Skeletal muscle tissue (tissue), 4 donors: Measurements from ENCODE around the gene RPS6KC1. TPM values are rescaled to one million over a fixed set of nuclear protein-coding genes. Genes with fewer than 3 reads are reported as not detected.

Source experiments
- H3K27ac ChIP-seq: one replicate; pipeline ENCODE4 v1.7.0; 2013; ENCODE audit warnings: mild to moderate bottlenecking, low read depth, low read length, inconsistent platforms
- H3K27me3 ChIP-seq, 3 donors: one replicate each; pipeline ENCODE4 v1.7.0; 2013; ENCODE audit warnings: low read length in 3 of 3; ENCODE audit not compliant: control insufficient read depth in 3 of 3, insufficient read depth in 3 of 3
- H3K36me3 ChIP-seq, 3 donors: one replicate each; pipeline ENCODE4 v1.7.0; 2013; ENCODE audit warnings: low read length in 3 of 3; ENCODE audit not compliant: control insufficient read depth in 3 of 3, insufficient read depth in 3 of 3
- H3K4me1 ChIP-seq, 3 donors: one replicate each; pipeline ENCODE4 v1.7.0; 2013; ENCODE audit warnings: low read length in 3 of 3, mild to moderate bottlenecking in 3 of 3; ENCODE audit not compliant: control insufficient read depth in 3 of 3, insufficient read depth in 3 of 3
- H3K4me3 ChIP-seq, 3 donors: one replicate each; pipeline ENCODE4 v1.7.0; 2013; ENCODE audit warnings: low read length in 3 of 3
- H3K9ac ChIP-seq, 3 donors: one replicate each; pipeline ENCODE4 v1.7.0; 2013; ENCODE audit warnings: low read length in 3 of 3, mild to moderate bottlenecking in 3 of 3, moderate library complexity in 2 of 3, low read depth in 1 of 3
- H3K9me3 ChIP-seq, 3 donors: one replicate each; pipeline ENCODE4 v1.7.0; 2013; ENCODE audit warnings: low read length in 3 of 3; ENCODE audit not compliant: control insufficient read depth in 3 of 3
- total RNA-seq: library from RNA; depleted of rRNA; stranded (reverse); fragments of >200 nt; gene quantifications from one replicate; pipeline ENCODE4 v1.2.3, GENCODE V29; 2014
- donor health status: Osteomylitis.

The RPS6KC1 gene
- total RNA-seq, 1 donor from 2014 or later: 38.1 TPM

DNA sequence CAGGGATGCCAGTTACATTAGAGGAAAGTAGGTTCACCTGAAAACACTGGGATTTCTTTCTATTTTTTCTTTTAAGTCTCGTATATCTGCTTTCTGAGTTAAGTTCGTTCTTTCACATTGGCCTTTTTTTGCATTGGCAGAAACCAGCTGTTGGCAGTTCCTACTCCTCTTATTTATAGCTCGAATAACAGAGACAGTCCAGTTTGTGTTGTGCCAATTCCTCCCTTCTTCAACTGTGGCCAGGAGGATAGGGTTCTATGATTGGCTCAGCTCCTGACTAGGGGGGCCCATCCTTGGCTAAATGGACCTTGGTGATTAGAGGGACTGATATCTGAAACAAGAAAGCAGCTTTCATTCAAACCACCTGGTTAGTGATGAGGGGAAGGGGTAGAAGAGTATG lies 115.8 kb downstream of the RPS6KC1 start:
- H3K27me3 ChIP-seq: no peaks in the 10 kb centered on the region
- peak overlapping the region in 1 of 3 donors; percentile 5 for H3K4me3 ChIP-seq
- H3K27ac ChIP-seq: no peak overlapping the region
- no peaks in the 10 kb centered on the region for H3K36me3 ChIP-seq
- H3K9ac ChIP-seq: no peak overlapping the region
- no peaks in the 10 kb centered on the region for H3K9me3 ChIP-seq
- H3K4me1 ChIP-seq: no peaks in the 10 kb centered on the region

DNA sequence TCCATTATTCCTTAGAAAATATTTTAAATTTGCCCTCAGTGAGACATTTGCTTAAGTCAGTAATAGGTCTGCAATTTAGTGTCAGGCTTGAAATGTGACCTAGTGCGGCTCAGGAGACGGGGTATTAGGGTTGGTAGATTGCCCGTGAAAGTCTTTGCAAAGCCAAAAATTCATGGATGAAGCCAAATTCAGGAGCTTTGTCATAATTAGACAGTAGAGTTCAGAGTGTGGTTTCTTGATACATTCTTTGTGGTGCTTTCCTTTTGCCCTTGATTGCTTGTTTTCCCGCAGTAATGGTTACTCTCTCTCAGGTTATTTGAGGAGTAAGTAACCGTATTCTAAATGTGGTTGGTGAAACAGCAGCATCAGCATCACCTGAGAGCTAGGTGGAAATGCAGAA lies 120.7 kb downstream of the RPS6KC1 start:
- peaks cover 0 to 11% (median 0%) of the 10 kb centered on the region in 3 donors for H3K36me3 ChIP-seq
- no peak overlapping the region for H3K4me3 ChIP-seq
- no peak overlapping the region for H3K9ac ChIP-seq
- H3K27ac ChIP-seq: no peak overlapping the region
- H3K9me3 ChIP-seq: no peaks in the 10 kb centered on the region
- H3K4me1 ChIP-seq: no peaks in the 10 kb centered on the region
- H3K27me3 ChIP-seq: no peaks in the 10 kb centered on the region

DNA sequence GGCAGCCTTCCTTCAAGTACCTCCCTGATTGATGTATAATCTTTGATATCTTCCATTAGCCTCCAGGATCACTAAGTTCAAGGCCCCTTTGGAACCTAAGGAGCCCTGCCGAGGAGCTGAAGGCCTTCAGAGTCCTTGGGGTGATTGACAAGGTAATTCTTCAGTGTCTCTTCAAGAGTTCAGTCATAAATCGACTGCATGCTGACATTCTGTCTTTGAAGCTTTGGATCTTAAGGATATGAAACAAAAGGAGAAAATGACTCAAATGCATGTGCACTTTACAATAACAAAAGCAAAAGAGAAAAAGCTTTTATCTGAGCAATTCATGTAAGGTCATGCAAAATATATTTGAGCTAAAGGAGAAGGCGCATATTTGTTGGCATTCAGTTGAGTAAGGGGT lies 125.3 kb downstream of the RPS6KC1 start:
- no peak overlapping the region for H3K27ac ChIP-seq
- no peaks in the 10 kb centered on the region for H3K9me3 ChIP-seq
- no peaks in the 10 kb centered on the region for H3K27me3 ChIP-seq
- H3K9ac ChIP-seq: no peak overlapping the region
- no peak overlapping the region for H3K4me3 ChIP-seq
- no peaks in the 10 kb centered on the region for H3K4me1 ChIP-seq
- peaks cover 0 to 13% (median 0%) of the 10 kb centered on the region in 3 donors for H3K36me3 ChIP-seq

DNA sequence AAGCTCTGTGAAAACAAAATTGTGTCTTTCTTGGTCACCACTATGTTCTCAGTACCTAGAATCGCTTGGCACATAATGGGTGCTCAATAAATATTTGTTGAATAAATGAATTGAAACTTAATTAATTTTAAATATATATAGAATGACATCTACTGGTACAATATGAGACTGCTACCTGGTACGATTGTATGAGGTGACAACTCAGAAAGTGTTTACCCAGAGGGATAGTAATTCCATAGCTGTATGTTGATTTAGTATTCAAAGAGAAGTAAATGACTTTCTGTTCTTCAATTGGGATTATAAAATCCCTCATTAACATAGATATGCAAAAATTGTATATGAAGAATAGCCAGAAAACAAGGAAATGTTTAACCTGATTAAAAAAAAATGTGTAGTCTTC lies 128.7 kb downstream of the RPS6KC1 start:
- Histone ChIP-seq H3K27ac (no peak overlapping the region), H3K9me3 (no peaks in the 10 kb centered on the region), H3K4me3 (no peak overlapping the region), H3K9ac (no peak overlapping the region), H3K4me1 (no peaks in the 10 kb centered on the region), H3K36me3 (peaks cover 0 to 6% (median 0%) of the 10 kb centered on the region in 3 donors), H3K27me3 (no peaks in the 10 kb centered on the region)

DNA sequence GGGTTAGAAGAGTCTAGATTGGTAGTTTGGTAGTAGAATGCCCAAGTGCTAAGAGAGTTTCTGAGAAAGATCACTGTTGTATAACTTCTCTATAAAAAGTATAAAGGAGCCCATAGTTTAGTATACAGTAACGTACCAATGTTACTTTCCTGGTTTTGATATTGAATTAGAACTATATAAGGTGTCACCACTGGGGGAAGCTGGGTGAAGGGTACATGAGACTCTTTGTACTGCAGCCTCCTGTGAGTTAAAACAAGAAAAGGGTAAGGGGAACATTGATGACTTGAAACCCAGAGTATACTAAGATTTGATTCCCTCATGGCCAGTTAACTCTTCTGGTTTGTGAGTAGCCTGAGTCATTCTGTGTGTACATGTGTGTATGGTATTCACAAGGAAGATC lies 129.8 kb downstream of the RPS6KC1 start:
- Histone ChIP-seq H3K36me3 (peaks cover 0 to 6% (median 0%) of the 10 kb centered on the region in 3 donors), H3K27ac (no peak overlapping the region), H3K4me3 (no peak overlapping the region), H3K9me3 (no peaks in the 10 kb centered on the region), H3K9ac (no peak overlapping the region), H3K4me1 (no peaks in the 10 kb centered on the region), H3K27me3 (no peaks in the 10 kb centered on the region)

DNA sequence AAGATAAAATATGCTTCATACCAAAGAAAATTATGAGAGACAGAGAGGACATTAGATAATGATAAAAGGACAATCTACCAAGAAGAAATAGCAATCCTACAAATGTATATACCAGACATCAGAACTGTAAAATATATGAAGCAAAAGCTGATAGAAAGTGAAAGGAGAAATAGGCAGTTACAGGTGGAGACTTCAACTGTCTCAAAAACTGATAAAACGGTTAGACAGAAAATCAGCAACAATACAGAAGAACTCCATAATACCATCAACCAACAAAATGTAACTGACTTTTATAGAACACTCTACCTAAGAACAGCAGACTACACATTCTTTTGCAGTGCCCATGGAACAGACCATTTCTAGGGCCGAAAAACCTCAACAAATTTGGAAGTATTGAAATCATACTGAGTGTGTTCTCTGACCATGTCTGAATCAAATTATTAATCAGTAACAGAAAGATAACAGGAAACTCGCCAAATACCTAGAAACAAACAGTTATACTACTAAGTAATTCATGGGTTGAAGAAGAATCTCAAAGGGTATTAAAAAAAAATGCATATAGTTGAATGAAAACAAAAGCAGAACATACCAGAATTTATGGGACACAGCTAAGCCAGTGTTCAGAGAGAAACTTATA lies 132.1 kb downstream of the RPS6KC1 start:
- H3K9ac ChIP-seq: no peak overlapping the region
- H3K4me3 ChIP-seq: no peak overlapping the region
- H3K9me3 ChIP-seq: peaks cover 0 to 2% (median 2%) of the 10 kb centered on the region in 3 donors
- H3K4me1 ChIP-seq: no peaks in the 10 kb centered on the region
- no peak overlapping the region for H3K27ac ChIP-seq
- H3K27me3 ChIP-seq: no peaks in the 10 kb centered on the region
- peaks cover 0 to 4% (median 0%) of the 10 kb centered on the region in 3 donors for H3K36me3 ChIP-seq

DNA sequence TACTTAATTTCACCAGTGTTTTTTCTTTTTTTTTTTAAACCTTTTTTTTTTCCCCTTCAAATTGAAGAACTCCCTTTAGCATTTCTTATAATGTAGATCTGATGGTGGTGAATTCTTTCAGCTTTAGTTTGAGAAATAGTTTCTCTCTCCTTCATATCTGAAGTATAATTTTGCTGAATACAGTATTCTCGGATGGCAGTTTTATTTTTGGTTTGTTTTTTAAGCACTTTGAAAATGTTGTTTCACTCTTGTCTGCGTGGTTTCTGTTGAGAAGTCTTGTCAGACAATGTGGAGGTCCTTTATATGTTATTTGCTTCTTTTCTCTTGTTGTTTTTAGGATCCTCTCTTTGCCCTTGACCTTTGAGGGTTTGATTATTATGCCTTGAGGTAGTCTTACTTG lies 135.1 kb downstream of the RPS6KC1 start:
- Histone ChIP-seq H3K27ac (no peak overlapping the region), H3K4me3 (no peak overlapping the region), H3K27me3 (no peaks in the 10 kb centered on the region), H3K9ac (no peak overlapping the region), H3K9me3 (peaks cover 0 to 11% (median 2%) of the 10 kb centered on the region in 3 donors), H3K4me1 (no peaks in the 10 kb centered on the region), H3K36me3 (peaks cover 0 to 6% (median 0%) of the 10 kb centered on the region in 3 donors)

DNA sequence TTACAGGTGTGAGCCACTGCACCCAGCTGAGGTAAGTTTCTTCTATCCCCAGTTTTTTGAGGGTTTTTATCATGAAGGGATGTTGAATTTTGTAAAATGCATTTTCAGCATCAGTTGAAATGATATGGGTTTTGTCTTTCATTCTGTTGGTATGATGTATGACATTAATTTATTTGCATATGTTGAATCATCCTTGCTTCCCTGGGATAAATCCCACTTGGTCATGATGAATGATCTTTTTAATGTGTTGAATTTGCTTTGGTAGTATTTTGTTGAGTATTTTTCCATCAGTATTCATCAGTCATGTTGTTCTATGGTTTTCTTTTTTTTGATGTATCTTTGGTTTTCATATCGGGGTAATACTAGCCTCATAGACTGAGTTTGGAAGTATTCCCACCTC lies 141.0 kb downstream of the RPS6KC1 start:
- Histone ChIP-seq H3K27ac (no peak overlapping the region), H3K27me3 (no peaks in the 10 kb centered on the region), H3K4me1 (no peaks in the 10 kb centered on the region)

DNA sequence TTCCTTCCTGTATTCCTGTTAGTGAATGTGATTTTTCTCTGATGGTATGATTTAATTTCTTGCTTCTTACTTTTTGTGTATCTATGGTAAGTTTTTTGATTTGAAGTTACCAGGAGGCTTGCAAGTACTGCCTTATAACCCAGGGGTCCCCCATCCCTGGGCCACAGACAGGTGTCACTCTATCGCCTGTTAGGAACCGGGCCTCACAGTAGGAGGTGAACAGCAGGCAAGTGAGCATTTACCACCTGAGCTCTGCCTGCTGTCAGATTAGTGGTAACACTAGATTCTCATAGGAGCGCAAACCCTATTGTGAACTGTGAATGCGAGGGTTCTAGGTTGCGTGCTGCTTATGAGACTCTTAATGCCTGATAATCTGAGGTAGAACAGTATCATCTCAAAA lies 143.3 kb downstream of the RPS6KC1 start:
- Histone ChIP-seq H3K4me1 (no peaks in the 10 kb centered on the region), H3K27me3 (no peaks in the 10 kb centered on the region), H3K9me3 (peaks cover 0 to 9% (median 0%) of the 10 kb centered on the region in 3 donors), H3K27ac (no peak overlapping the region), H3K9ac (no peak overlapping the region), H3K36me3 (peaks cover 0 to 4% (median 0%) of the 10 kb centered on the region in 3 donors), H3K4me3 (no peak overlapping the region)

More for the DNA sequence above, 141.0 kb downstream of the RPS6KC1 start:
- Histone ChIP-seq H3K4me3 (no peak overlapping the region), H3K36me3 (peaks cover 0 to 2% (median 0%) of the 10 kb centered on the region in 3 donors), H3K9ac (no peak overlapping the region), H3K9me3 (peaks cover 0 to 9% (median 0%) of the 10 kb centered on the region in 3 donors)

DNA sequence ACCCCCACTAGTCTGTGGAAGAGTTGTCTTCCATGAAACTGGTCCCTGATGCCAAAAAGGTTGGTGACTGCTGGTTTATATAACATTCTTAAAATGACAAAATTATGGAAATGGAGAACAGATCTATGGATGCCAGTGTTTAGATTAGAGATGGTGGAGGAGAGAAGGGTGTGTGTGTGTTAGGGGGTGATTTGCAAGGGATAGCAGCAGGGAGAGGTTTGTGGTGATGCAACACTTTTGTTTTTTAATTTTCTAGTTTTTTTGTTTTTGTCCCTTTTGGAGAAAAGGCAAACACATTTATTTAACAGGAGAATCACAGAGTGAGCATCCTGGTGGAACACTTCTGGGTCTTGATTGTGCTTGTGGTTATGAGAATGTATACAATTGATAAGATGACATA lies 143.8 kb downstream of the RPS6KC1 start:
- Histone ChIP-seq H3K9ac (no peak overlapping the region), H3K4me1 (no peaks in the 10 kb centered on the region), H3K4me3 (no peak overlapping the region), H3K27ac (no peak overlapping the region), H3K9me3 (peaks cover 0 to 6% (median 0%) of the 10 kb centered on the region in 3 donors), H3K36me3 (peaks cover 0 to 5% (median 0%) of the 10 kb centered on the region in 3 donors), H3K27me3 (no peaks in the 10 kb centered on the region)
